Kidney (tissue), 14 donors: Measurements from ENCODE around the gene CELSR3. TPM values are rescaled to one million over a fixed set of nuclear protein-coding genes. Genes with fewer than 3 reads are reported as not detected.

Source experiments
- DNase-seq, 5 donors: peaks; one replicate each; pipeline ENCODE4 v3.0.0-alpha.2; 2013 to 2020
- FAIRE-seq: peaks from 2 replicates; lab custom pipeline; 2012; peaks lifted over from hg19 to GRCh38; lab: Jason Lieb, UNC
- H3K27ac ChIP-seq, 2 donors: one replicate each; pipeline ENCODE4 v1.7.0; 2013; ENCODE audit warnings: low read depth in 2 of 2, low read length in 2 of 2, inconsistent platforms in 1 of 2
- H3K27me3 ChIP-seq: one replicate; pipeline ENCODE4 v1.7.1; 2013; ENCODE audit warnings: low read length, inconsistent platforms; ENCODE audit not compliant: control insufficient read depth, insufficient read depth
- H3K36me3 ChIP-seq, 3 donors: one replicate each; pipeline versions ENCODE4 v1.7.0 to v1.7.1; 2013; ENCODE audit warnings: low read length in 3 of 3, control low read depth in 1 of 3, inconsistent platforms in 1 of 3; ENCODE audit not compliant: insufficient read depth in 3 of 3, control insufficient read depth in 2 of 3
- H3K4me1 ChIP-seq, 3 donors: one replicate each; pipeline versions ENCODE4 v1.7.0 to v1.7.1; 2013; ENCODE audit warnings: low read length in 3 of 3, inconsistent platforms in 1 of 3, low read depth in 1 of 3; ENCODE audit not compliant: control insufficient read depth in 2 of 3, insufficient read depth in 2 of 3
- H3K4me3 ChIP-seq, 3 donors: one replicate each; pipeline versions ENCODE4 v1.7.0 to v1.8.1; 2013; ENCODE audit warnings: low read length in 3 of 3, control low read depth in 1 of 3, inconsistent platforms in 1 of 3
- H3K9ac ChIP-seq, 3 donors: one replicate each; pipeline versions ENCODE4 v1.7.0 to v1.7.1; 2013; ENCODE audit warnings: low read length in 3 of 3, control low read depth in 1 of 3, inconsistent platforms in 1 of 3
- H3K9me3 ChIP-seq, 3 donors: one replicate each; pipeline versions ENCODE4 v1.7.0 to v1.7.1; 2013; ENCODE audit warnings: low read length in 3 of 3, control low read depth in 1 of 3, inconsistent platforms in 1 of 3; ENCODE audit not compliant: control insufficient read depth in 2 of 3, insufficient read depth in 1 of 3
- CTCF ChIP-seq: IDR thresholded peaks from 3 replicates; pipeline ENCODE4 v1.5.1; 2012; ENCODE audit warnings: mild to moderate bottlenecking, moderate library complexity, borderline replicate concordance; ENCODE audit not compliant: insufficient read depth; ENCODE audit errors: extremely low read depth
- intact Hi-C: fragments of 100-400 bp; cut with DNase I; formaldehyde crosslinking; loops from one replicate; pipeline ENCODE4 v1.11.1; 2022
- polyA plus RNA-seq: library from polyadenylated mRNA; stranded (reverse); fragments of 350-450 nt; fragmentation: Illumina TruSeq; extraction: RNeasy Lipid Tissue Mini Kit (QIAGEN cat#74804); gene quantifications from one replicate; pipeline ENCODE4 v1.2.3, GENCODE V29; 2014; ENCODE audit warnings: low read depth, low replicate concordance; ENCODE audit not compliant: insufficient read depth
- total RNA-seq: library from RNA; stranded (reverse); fragmentation: NEBNext Ultra II Directional; extraction: Animal tissue kit (Norgen Biotek cat#: 25700); gene quantifications from one replicate; pipeline ENCODE4 v1.2.1, GENCODE V29; 2021
- donor health status: control.
- donor health status: control.
- donor health status: control.
- donor health status: control.
- donor health status: control.
- donor health status: DM: yes; HTN: yes; CAD: no.
- donor health status: Normal renal cell carcinoma (clear cell type).

The CELSR3 gene
- total and polyA plus RNA-seq, 2 donors from 2014 or later = 0.17 to 2.0 TPM

GRCh38 chr3:48685603-48686511, 23.2 kb upstream of the CELSR3 start, which contains the start of gene NCKIPSD:
TSS of gene NCKIPSD (minus strand) at chr3:48685915. CDS start at chr3:48685807, 108 bp downstream.
- peak within 1 kb of the TSS; percentile 76 to 86 (median 77) for H3K4me3 ChIP-seq
- no peaks in the 10 kb centered on the region for H3K27me3 ChIP-seq
- peak within 1 kb of the TSS; percentile 54 to 88 (median 80) for H3K9ac ChIP-seq
- peaks cover 14 to 34% (median 31%) of the 10 kb centered on the region in 3 donors for H3K36me3 ChIP-seq
- intact Hi-C loops = no loop called here
- DNase-seq (peak; percentile 90 to 96 (median 93)), FAIRE-seq (no peak)
- peak; percentile 82 for TF ChIP-seq CTCF
- no peaks in the 10 kb centered on the region for H3K9me3 ChIP-seq
- H3K4me1 ChIP-seq = peaks cover 0 to 23% (median 13%) of the 10 kb centered on the region in 3 donors
- H3K27ac ChIP-seq = peak within 1 kb of the TSS; percentile 87 to 88

GRCh38 chr3:48685293-48685602, 22.6 kb upstream of the CELSR3 start:
- Histone ChIP-seq H3K36me3 (peaks cover 14 to 39% (median 34%) of the 10 kb centered on the region in 3 donors), H3K27me3 (no peaks in the 10 kb centered on the region), H3K9ac (peak overlapping the region; percentile 54 to 88 (median 80)), H3K27ac (peak overlapping the region; percentile 87 to 88), H3K4me3 (peak overlapping the region; percentile 76 to 86 (median 77)), H3K4me1 (peaks cover 0 to 23% (median 13%) of the 10 kb centered on the region in 3 donors), H3K9me3 (no peaks in the 10 kb centered on the region)
- FAIRE-seq = no peak
- no peak for TF ChIP-seq CTCF
- intact Hi-C loops = no loop called here
- no peak for DNase-seq

- Histone ChIP-seq H3K9ac (peak overlapping the region in 2 of 3 donors; percentile 39 to 53), H3K4me1 (peaks cover 0 to 23% (median 13%) of the 10 kb centered on the region in 3 donors), H3K9me3 (no peaks in the 10 kb centered on the region), H3K27me3 (no peaks in the 10 kb centered on the region), H3K27ac (peak overlapping the region; percentile 36 to 57), H3K4me3 (peak overlapping the region; percentile 31 to 86 (median 56)), H3K36me3 (peaks cover 13 to 36% (median 35%) of the 10 kb centered on the region in 3 donors)
- intact Hi-C loops = no loop called here
- FAIRE-seq = no peak
- no peak for TF ChIP-seq CTCF
- peak in 2 of 5 donors; percentile 29 to 86 for DNase-seq
Observed at GRCh38 chr3:48684480-48685143, 21.9 kb upstream of the CELSR3 start.
